Measurements from ENCODE around the gene CROCC2. TPM values are rescaled to one million over a fixed set of nuclear protein-coding genes. Genes with fewer than 3 reads are reported as not detected.

Gene CROCC2
- total and polyA plus RNA-seq, 2 of the 13 experiments (the other 11 are each of a cell fraction or from before 2014, with no cell fraction given) = not detected

DNA sequence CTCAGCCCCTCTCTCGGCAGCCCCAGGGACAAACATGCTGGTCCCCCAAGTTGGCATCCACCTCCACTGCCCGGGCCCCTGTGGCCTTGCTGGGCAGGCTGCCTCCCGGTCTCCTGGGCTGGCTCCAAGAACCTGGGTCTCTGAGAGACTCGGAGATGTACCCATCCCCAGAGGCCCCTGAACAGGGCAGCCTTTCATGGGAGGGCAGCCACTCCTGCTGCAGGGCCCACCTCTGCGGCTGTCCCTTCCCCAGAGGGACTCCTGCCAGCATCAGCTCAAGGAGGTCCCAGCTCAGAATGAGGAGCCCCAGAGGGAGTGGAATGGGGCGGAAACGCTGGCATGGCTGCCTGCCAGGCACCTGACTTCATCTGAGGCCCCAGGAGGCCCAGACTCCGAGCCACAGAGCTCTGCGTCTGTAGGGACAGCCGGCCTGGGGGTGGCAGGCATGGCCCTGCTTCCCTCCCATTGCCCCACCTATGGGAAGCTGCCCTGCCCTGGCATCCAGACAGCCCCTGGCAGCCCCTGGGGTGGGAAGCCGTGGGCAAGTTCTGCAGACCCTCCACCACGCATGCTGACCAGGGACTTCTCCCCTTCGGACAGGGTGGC is 857 bp upstream of the CROCC2 start:
- Histone ChIP-seq H4K20me1 (ENCODE audit: insufficient read depth, low read length) (no peaks in the 10 kb centered on the region), H3K4me2 (ENCODE audit: low read depth, low read length) (no peak overlapping the region), H3K9ac (ENCODE audit: insufficient read depth, low read depth, low read length) (no peak overlapping the region), H3K79me2 (ENCODE audit: insufficient read depth, low read length) (no peaks in the 10 kb centered on the region), H3K4me3 (replicated peaks in 1 of 3; ENCODE audit: insufficient read depth in 1 of 3, low read depth in 2 of 3, low read length in 3 of 3) (no peak overlapping the region), H3K4me1 (ENCODE audit: insufficient read depth, low read length) (peaks cover 48% of the 10 kb centered on the region), H3K27me3 (ENCODE audit: control insufficient read depth in 1 of 2, insufficient read depth in 2 of 2, low read length in 2 of 2) (peaks cover 16 to 71% of the 10 kb centered on the region in 2 experiments), H3K36me3 (replicated peaks in 1 of 2; ENCODE audit: control insufficient read depth in 1 of 2, insufficient read depth in 2 of 2, low read length in 2 of 2) (no peaks in the 10 kb centered on the region), H3K27ac (ENCODE audit: extremely low read length, insufficient read depth, low read length) (no peak overlapping the region), H3K9me3 (ENCODE audit: low read length) (no peaks in the 10 kb centered on the region), H2AFZ (ENCODE audit: low read length) (no peak overlapping the region)
- CTCF ChIA-PET (ENCODE audit: low intra/inter-chr PET ratio, low total read pairs) = no interaction called here
- POLR2A ChIA-PET = no interaction called here
- ATAC-seq = peak; percentile 4; the same call in 1 of the 3 replicates
- BruUV-seq (replicated peaks) = no TSS peak
- 34% methylated on average over 6 of the region's 13 CpGs for WGBS (ENCODE audit: low lambda C conversion rate)
- intact Hi-C loops (cut with micrococcal nuclease; ENCODE audit: unreplicated experiment) = no loop called here
- DNase-seq (ENCODE audit: low spot score) = no peak
- no peak for FAIRE-seq
- in situ Hi-C loops (cut with HindIII; ENCODE audit: extremely low pct_ligation_motif_present, low pct_unique_long_range_greater_than_20kb) = no loop called here
- TF ChIP-seq, protein P1, sequence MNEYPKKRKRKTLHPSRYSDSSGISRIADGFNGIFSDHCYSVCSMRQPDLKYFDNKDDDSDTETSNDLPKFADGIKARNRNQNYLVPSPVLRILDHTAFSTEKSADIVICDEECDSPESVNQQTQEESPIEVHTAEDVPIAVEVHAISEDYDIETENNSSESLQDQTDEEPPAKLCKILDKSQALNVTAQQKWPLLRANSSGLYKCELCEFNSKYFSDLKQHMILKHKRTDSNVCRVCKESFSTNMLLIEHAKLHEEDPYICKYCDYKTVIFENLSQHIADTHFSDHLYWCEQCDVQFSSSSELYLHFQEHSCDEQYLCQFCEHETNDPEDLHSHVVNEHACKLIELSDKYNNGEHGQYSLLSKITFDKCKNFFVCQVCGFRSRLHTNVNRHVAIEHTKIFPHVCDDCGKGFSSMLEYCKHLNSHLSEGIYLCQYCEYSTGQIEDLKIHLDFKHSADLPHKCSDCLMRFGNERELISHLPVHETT (CRISPR knock-in tag; conservative IDR thresholded peaks at IDR 0.05) = no peak
- TF ChIP-seq EZH2 (conservative IDR thresholded peaks at IDR 0.05; ENCODE audit: low read depth, low read length) (0 out of 2 replicates have a peak, but pooled peaks have one; percentile 10), FOXK1 (CRISPR knock-in tag; IDR thresholded peaks at IDR 0.05; ENCODE audit: borderline replicate concordance, low read depth) (no peak), SP2 (CRISPR knock-in tag; IDR thresholded peaks at IDR 0.05) (no peak), FOXO4 (CRISPR knock-in tag; conservative IDR thresholded peaks at IDR 0.05) (0 out of 2 replicates have a peak, but pooled peaks have one; percentile 41), ZNF414 (CRISPR knock-in tag; IDR thresholded peaks at IDR 0.05) (0 out of 2 replicates have a peak, but pooled peaks have one; percentile 38), ZNF121 (CRISPR knock-in tag; IDR thresholded peaks at IDR 0.05) (no peak), ZBTB37 (CRISPR knock-in tag; IDR thresholded peaks at IDR 0.05) (no peak), SOX13 (IDR thresholded peaks at IDR 0.05) (no peak), SOX13 (CRISPR knock-in tag; conservative IDR thresholded peaks at IDR 0.05 in 1 of 2, IDR thresholded peaks at IDR 0.05 in 1 of 2) (no peak), ZNF598 (CRISPR knock-in tag; IDR thresholded peaks at IDR 0.05; ENCODE audit: borderline replicate concordance) (0 out of 2 replicates have a peak, but pooled peaks have one; percentile 3), MTF2 (CRISPR knock-in tag; IDR thresholded peaks at IDR 0.05; ENCODE audit: borderline replicate concordance) (peak; percentile 92), HNRNPL (IDR thresholded peaks at IDR 0.05; ENCODE audit: low read depth, low read length) (0 out of 2 replicates have a peak, but pooled peaks have one; percentile 49), ZNF572 (CRISPR knock-in tag; IDR thresholded peaks at IDR 0.05) (no peak), ZBTB21 (CRISPR knock-in tag; IDR thresholded peaks at IDR 0.05) (no peak)
- TF ChIP-seq, protein P2, sequence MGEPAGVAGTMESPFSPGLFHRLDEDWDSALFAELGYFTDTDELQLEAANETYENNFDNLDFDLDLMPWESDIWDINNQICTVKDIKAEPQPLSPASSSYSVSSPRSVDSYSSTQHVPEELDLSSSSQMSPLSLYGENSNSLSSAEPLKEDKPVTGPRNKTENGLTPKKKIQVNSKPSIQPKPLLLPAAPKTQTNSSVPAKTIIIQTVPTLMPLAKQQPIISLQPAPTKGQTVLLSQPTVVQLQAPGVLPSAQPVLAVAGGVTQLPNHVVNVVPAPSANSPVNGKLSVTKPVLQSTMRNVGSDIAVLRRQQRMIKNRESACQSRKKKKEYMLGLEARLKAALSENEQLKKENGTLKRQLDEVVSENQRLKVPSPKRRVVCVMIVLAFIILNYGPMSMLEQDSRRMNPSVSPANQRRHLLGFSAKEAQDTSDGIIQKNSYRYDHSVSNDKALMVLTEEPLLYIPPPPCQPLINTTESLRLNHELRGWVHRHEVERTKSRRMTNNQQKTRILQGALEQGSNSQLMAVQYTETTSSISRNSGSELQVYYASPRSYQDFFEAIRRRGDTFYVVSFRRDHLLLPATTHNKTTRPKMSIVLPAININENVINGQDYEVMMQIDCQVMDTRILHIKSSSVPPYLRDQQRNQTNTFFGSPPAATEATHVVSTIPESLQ (CRISPR knock-in tag; conservative IDR thresholded peaks at IDR 0.05) = no peak

Measured in HepG2 (cell line).